Right ventricle myocardium inferior (tissue), 1 donor: ENCODE results near the gene TSPAN7. TPM values are rescaled to one million over a fixed set of nuclear protein-coding genes. Genes with fewer than 3 reads are reported as not detected.

ENCODE experiments used
- ATAC-seq: fragments of 200-7000 bp; cut with Tn5 transposase; one replicate; pipeline ENCODE4 v1.9.1; 2020; ENCODE audit warnings: mild to moderate bottlenecking, moderate library complexity
- DNase-seq: peaks from one replicate; pipeline ENCODE4 v3.0.0; 2021; ENCODE audit errors: missing footprints
- intact Hi-C: fragments of 100-400 bp; cut with DNase I; formaldehyde crosslinking; loops from one replicate; pipeline ENCODE4 v1.11.0; 2022
- long read RNA-seq: library from polyadenylated mRNA; unstranded; transcript quantifications from one replicate; pipeline ENCODE4 v2.0.0, GENCODE V29; 2021
- total RNA-seq: library from RNA; stranded (reverse); fragmentation: NEBNext Ultra II Directional; extraction: Animal tissue kit (Norgen Biotek cat#: 25700); gene quantifications from one replicate; pipeline ENCODE4 v1.2.1, GENCODE V29; 2021
- donor health status: DM: no; HTN: yes; CAD: no; lungs with severe emphysema.

TSPAN7 gene
- 26.5 TPM for total RNA-seq
- long read RNA-seq, transcript TSPAN7-202 (8 exons, 1,909 nt) = major isoform, 17 of 18 reads
- long read RNA-seq, partial matches to known transcripts = 0 of 18 reads
- long read RNA-seq, other reads (novel, unspliced or antisense) = 1 of 18 reads

GRCh38 chrX:38561126-38561868, at the start of gene TSPAN7:
Gene TSPAN7, plus strand, starts transcription at chrX:38561542. Its CDS starts 5 bp downstream, at chrX:38561547.
- ATAC-seq (peak; percentile 97), DNase-seq (peak; percentile 90)
- intact Hi-C loops = loop anchor here (5.0 kb wide), 1 partner anchor 91 kb away; no protein-coding TSS in a partner anchor

GRCh38 chrX:38513112-38513742, 48.1 kb upstream of the TSPAN7 start:
- DNase-seq (no peak), ATAC-seq (no peak)
- intact Hi-C loops = no loop called here

- no peak for ATAC-seq
- intact Hi-C loops = no loop called here
- DNase-seq = no peak
Measured at GRCh38 chrX:38514016-38514854, 47.1 kb upstream of the TSPAN7 start.

GRCh38 chrX:38515291-38515690, 46.1 kb upstream of the TSPAN7 start:
- intact Hi-C loops = no loop called here
- DNase-seq (no peak), ATAC-seq (no peak)

- ATAC-seq = no peak
- intact Hi-C loops = no loop called here
Measured at GRCh38 chrX:38516196-38516774, 45.1 kb upstream of the TSPAN7 start.

GRCh38 chrX:38519651-38520050, 41.7 kb upstream of the TSPAN7 start:
- ATAC-seq = no peak
- intact Hi-C loops = no loop called here
- no peak for DNase-seq

More at GRCh38 chrX:38516196-38516774, 45.1 kb upstream of the TSPAN7 start:
- DNase-seq = no peak

- ATAC-seq = no peak
- intact Hi-C loops = no loop called here
Measured at GRCh38 chrX:38538134-38538533, 23.2 kb upstream of the TSPAN7 start.

GRCh38 chrX:38539748-38540147, 21.6 kb upstream of the TSPAN7 start:
- ATAC-seq = no peak
- intact Hi-C loops = no loop called here
- DNase-seq = no peak

More at GRCh38 chrX:38538134-38538533, 23.2 kb upstream of the TSPAN7 start:
- no peak for DNase-seq

- DNase-seq (no peak), ATAC-seq (no peak)
- intact Hi-C loops = no loop called here
Measured at GRCh38 chrX:38548508-38548907, 12.8 kb upstream of the TSPAN7 start.

GRCh38 chrX:38552721-38553120, 8.6 kb upstream of the TSPAN7 start:
- ATAC-seq (no peak), DNase-seq (no peak)
- intact Hi-C loops = no loop called here

GRCh38 chrX:38558686-38559085, 2.7 kb upstream of the TSPAN7 start:
- intact Hi-C loops = no loop called here
- ATAC-seq (no peak), DNase-seq (no peak)

GRCh38 chrX:38560776-38561125, 591 bp upstream of the TSPAN7 start:
- DNase-seq (no peak), ATAC-seq (no peak)
- intact Hi-C loops = loop anchor here (5.0 kb wide), 1 partner anchor 92 kb away; no protein-coding TSS in a partner anchor

- intact Hi-C loops = loop anchor here (5.0 kb wide), 1 partner anchor 90 kb away; no protein-coding TSS in a partner anchor
- peak; percentile 27 for ATAC-seq
- DNase-seq = peak; percentile 65
Measured at GRCh38 chrX:38561951-38562719, 793 bp downstream of the TSPAN7 start.

- DNase-seq (no peak), ATAC-seq (no peak)
- intact Hi-C loops = loop anchor here (5.0 kb wide), 1 partner anchor 89 kb away; no protein-coding TSS in a partner anchor
Measured at GRCh38 chrX:38563030-38563429, 1.7 kb downstream of the TSPAN7 start.

GRCh38 chrX:38570396-38570795, 9.1 kb downstream of the TSPAN7 start:
- intact Hi-C loops = no loop called here
- ATAC-seq = no peak
- no peak for DNase-seq

- intact Hi-C loops = no loop called here
- DNase-seq (no peak), ATAC-seq (no peak)
Measured at GRCh38 chrX:38571058-38571457, 9.7 kb downstream of the TSPAN7 start.

- intact Hi-C loops = no loop called here
- DNase-seq = no peak
- no peak for ATAC-seq
Measured at GRCh38 chrX:38574858-38575257, 13.5 kb downstream of the TSPAN7 start.

- intact Hi-C loops = no loop called here
- no peak for DNase-seq
- ATAC-seq = no peak
Measured at GRCh38 chrX:38575888-38576287, 14.5 kb downstream of the TSPAN7 start.
